NCI-H2107 treated with DMSO at 0.1 percent for 48 hours (cell line): ENCODE results near the gene ARSG.
"Not testable (repeated sequence)": the region's sequence is repeated elsewhere in the genome, so short reads cannot be mapped to it uniquely, and the experiment has no call there.

Source experiments
- DNase-seq: peaks from one replicate; lab custom pipeline; 2025; ENCODE audit not compliant: unreplicated experiment; lab: John Stamatoyannopoulos, UW

Gene ARSG

GRCh38 chr17:68304706-68305105 is 13.4 kb downstream of the ARSG start:
- DNase-seq, result no peak

DNA sequence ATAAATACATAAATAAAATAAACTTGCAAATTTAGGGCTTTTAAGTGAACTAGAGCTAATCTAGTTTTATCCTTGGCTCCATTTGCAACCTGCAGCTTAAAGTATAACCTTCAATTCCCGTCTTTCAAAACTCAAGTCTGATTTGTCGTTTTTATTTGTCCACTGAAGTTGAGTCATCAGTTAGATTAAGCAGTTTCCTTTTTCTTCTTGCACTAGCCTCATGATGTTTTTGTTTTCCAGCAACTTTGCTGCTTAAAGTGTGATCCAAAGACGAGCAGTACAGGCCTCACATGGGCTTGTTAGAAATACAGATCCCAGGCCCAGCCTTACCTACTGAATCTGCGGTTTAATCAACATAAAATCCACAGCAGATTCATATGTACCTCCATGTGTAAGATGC is 13.8 kb downstream of the ARSG start:
- DNase-seq, result no peak

- DNase-seq, result no peak
These were observed 15.5 kb downstream of the ARSG start for GRCh38 chr17:68306819-68307218.

GRCh38 chr17:68307443-68307842 is 16.1 kb downstream of the ARSG start:
- no peak for DNase-seq

DNA sequence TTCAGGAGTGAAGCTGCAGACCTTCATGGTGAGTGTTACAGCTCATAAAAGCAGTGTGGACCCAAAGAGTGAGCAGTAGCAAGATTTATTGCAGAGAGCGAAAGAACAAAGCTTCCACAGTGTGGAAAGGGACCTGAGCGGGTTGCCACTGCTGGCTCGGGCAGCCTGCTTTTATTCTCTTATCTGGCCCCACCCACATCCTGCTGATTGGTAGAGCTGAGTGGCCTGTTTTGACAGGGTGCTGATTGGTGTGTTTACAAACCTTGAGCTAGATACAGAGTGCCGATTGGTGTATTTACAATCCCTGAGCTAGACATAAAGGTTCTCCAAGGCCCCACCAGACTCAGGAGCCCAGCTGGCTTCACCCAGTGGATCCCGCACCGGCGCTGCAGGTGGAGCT is 17.2 kb downstream of the ARSG start:
- not testable (repeated sequence) for DNase-seq

GRCh38 chr17:68309066-68309670 is 17.9 kb downstream of the ARSG start:
- not testable (repeated sequence) for DNase-seq

- no peak for DNase-seq
These were observed 18.9 kb downstream of the ARSG start for GRCh38 chr17:68310152-68310551.

DNA sequence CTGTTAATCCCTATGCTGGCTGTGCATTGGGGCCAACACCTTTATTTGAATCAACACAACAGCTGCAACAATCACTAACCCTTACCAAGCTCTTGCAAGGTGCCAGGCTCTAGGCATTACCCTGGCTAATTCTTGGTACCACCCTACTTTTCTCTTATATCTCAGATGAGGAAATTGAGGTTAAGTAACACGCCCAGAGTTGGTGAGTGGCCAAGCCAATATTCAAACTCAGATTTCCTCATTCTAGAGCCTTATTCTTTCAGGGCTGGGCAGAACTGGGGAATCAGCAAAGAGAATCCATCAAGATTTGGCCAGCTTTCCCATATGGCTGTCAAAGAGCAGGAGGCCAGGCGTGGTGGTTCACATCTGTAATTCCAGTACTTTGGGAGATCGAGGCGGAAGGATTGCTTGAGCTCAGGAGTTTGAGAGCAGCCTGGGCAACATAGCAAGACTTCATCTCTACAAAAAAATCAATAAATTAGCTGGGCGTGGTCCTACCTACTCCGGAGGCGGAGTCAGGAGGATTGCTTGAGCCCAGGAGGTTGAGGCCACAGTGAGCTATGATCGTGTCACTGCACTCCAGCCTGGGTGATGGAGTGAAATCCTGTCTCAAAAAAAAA is 23.7 kb downstream of the ARSG start:
- no peak for DNase-seq

DNA sequence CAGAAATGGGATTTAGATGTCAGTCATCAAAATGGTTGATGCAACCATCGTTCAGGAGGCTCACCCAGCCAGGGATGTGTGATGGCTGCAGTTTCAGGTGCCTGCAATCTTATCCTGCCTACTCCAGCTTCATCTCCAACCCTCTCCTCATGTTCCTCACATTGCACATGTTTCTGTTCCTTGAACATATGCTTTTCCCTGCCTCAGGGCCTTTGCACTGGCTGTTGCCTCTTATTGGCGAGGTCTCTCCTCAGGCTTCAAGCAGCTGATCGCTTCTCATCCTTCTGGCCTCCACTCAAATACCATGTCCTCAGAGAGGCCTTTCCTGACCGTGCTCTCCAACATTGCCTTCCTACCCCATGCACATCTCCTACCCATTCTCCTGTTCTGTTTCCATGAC is 24.6 kb downstream of the ARSG start:
- no peak for DNase-seq

DNA sequence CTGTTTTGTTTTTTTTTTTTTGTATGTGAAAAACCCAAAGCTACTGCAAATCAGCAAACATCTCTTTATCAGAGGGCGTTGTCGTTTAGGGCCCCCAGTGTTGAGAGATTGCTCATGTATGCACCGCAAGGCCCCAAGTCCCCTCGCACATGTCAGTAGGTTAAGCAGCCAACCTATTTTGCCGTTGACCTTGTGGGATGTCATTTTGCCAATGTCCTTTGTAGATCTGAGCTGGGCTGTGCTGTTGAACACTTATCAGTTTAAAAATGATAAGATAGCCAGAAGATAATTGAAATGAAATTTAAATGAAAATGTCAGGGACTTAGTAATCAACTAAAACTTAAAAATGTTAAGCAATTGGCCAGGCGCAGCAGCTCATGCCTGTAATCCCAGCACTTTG is 26.2 kb downstream of the ARSG start:
- DNase-seq, result no peak

- DNase-seq, result peak; percentile 17
These were observed 27.1 kb downstream of the ARSG start for GRCh38 chr17:68318103-68318991.

DNA sequence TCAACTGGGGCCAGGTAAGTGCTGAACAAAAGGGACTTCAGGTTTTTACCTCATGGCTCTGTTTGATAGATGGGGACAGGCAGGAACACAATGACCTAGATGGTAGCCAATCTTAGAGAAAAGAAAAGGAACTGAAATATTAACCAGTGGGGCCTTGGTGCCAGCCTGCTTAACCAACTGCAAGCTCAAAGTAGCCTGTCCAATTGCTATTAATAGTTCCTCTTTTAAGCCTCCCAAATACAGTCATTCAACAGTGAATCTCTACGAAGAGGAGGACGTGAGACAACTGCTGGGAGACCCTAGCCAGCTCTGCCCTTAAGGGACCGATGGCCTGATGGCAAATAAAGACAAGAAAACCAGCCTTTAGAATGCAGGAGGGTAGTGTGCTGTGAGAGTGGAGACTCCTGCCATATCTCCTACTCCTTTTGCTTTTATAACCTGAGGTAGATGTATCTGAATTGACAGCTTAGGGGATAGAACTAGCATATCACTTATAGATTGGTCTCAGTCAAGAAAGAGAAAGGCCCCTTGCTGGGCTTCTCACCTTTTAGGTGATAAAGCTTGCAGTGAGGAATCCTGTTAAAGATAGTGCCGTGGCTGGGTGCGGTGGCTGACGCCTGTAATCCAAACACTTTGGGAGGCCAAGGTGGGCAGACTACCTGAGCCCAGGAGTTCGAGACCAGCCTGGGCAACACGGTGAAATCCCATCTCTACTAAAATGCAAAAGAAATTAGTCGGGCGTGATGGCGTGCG is 28.3 kb downstream of the ARSG start:
- no peak for DNase-seq

GRCh38 chr17:68320311-68320865 is 29.1 kb downstream of the ARSG start:
- DNase-seq, result no peak

- no peak for DNase-seq
These were observed 29.8 kb downstream of the ARSG start for GRCh38 chr17:68320943-68321555.

DNA sequence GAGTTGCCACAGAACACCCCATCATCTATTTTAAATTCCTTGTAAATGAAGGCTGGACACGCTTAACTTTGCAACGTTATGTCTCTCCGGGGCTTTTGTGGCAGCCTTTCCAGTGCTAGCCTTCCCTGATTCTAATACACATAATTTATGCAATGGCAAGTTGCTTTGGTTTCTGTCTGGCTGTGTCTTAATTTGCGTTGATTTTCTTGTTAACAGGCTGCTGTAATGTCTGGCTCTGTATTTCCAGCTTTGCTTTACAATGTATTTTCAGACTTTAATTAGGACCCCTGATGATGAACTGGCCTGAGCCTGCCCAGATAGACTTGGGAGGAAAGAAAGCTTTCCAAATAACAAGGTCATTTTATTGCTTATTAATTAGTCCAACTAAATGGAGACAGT is 30.3 kb downstream of the ARSG start:
- DNase-seq, result no peak

GRCh38 chr17:68322630-68323029 is 31.3 kb downstream of the ARSG start:
- no peak for DNase-seq

DNA sequence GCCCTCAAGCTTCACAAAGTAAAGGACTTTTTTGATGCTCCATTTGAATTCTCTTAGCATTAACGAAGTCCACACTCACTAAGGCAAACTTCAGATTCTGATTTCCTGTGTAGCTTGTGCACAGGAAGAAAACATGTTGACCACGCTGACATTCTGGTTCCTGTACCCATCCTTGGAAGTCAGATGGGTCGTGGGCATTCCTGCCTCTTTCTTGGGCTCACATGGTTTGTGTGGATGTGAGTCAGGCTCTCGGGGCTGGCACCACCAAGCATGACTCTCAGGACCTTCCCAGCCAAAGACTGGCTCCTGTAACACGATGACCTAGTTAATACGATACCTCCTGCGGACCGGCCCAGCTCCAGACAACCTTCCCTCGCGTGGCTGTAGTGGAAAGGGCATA is 32.8 kb downstream of the ARSG start:
- DNase-seq, result no peak

GRCh38 chr17:68324654-68325336 is 33.5 kb downstream of the ARSG start:
- DNase-seq, result no peak

- no peak for DNase-seq
These were observed 34.7 kb downstream of the ARSG start for GRCh38 chr17:68325961-68326360.

DNA sequence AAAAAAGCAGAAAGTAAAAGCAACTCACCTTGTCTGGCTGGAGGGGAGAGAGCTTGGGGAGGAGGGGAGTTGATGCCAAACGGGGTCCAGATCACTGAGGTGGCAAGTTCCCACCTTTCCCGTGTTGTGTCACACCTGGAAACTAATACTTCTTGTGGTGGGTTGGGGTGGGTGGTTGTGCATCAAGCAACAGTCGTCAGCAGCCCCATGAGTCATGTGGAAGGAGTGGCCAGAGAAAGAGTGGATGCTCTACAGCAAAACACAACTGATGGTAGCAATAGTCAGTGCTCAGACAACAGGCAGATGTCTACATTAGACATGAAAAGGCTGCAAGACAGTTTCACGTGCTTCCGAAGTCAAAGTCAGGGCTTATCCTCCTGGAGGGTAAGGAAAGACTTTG is 35.4 kb downstream of the ARSG start:
- DNase-seq, result no peak
